Activated gamma-delta T cell (primary cell): ENCODE results near the gene GCSH.

ENCODE experiments used
- DNase-seq: peaks from one replicate; lab custom pipeline; 2025; lab: John Stamatoyannopoulos, UW

The GCSH gene

DNA sequence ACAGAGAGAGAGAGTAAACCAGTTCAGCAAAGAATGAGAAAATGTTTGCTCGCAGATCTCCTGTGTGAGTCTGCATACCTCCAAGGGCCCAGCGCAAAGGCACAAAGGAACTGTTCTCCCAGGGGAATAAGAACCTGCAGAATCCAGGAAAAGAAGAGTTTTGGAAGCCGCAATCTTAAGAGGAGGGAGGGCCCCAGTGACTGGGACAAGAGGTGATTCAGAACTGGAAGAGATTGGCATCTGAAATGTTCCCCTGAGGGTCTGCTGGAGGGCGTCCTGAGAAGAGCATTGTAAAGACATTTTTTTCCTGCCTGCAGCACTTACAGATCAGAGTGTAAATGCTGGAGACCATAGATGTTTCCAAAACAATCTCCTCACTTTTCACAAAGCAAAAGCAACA is 54.5 kb downstream of the GCSH start:
- no peak for DNase-seq

DNA sequence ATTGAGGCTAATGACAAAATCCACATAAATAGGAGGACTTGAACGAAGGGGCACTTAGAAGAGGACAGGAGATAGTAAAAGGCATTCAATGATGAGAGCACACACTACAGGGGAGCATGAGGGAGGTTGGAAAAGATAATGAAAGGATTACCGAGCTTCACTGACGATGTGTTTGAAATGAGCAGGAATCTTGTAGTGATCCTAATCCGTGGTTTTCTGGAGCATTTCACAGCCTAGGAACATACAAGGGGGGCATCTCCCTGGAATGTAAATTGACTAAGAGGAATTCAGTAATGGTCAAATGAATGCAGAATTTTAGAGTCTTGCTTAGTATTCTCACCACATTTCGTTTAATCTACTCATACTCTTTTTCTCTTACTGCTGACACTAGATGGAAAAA is 55.4 kb downstream of the GCSH start:
- DNase-seq = no peak

DNA sequence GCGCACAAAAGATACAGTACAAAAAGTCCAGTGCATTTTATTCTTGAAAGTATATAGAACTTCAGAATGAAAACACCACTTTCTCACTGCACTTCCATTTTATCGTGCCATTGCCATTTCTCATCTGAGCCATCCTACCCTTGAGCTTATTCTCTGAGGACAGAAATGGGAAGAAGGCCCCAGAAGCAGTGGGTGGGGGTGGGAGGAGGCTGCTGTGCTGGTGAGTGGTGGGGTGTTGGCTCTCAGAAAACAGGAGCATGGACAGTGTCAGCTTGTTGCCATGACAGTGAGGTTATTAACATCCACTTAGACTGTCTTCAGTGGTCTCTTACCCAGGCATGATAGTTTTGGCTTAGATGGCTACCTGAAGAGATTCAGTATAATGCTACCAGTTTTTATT is 56.1 kb downstream of the GCSH start:
- no peak for DNase-seq

DNA sequence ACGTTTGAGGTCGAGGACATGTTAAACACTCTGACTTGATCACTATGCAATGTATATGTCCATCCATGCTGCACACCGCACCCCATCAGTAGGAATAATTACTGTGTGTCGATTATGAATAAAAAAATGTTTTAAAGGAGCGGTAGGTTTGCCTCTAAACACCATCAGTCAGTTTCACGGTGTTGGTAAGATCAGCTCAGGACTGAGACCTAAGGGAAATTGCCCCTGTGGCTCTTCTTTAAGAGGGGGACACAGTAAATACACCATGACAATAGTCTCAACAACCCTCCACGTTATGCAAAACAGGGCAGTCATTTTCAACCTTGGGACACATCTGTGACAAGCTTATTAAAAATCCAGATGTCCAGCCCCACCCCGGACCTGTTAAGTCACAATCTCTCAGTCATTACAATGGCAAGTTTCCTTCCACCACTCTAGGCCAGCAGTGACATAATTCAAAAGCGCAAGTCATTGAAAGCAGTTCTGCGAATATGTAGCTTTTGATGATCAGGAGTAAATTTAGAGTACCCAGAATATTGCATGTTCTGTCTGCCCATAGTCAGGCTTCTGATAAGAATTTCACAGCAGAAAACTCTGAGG is 59.3 kb downstream of the GCSH start:
- DNase-seq = no peak

DNA sequence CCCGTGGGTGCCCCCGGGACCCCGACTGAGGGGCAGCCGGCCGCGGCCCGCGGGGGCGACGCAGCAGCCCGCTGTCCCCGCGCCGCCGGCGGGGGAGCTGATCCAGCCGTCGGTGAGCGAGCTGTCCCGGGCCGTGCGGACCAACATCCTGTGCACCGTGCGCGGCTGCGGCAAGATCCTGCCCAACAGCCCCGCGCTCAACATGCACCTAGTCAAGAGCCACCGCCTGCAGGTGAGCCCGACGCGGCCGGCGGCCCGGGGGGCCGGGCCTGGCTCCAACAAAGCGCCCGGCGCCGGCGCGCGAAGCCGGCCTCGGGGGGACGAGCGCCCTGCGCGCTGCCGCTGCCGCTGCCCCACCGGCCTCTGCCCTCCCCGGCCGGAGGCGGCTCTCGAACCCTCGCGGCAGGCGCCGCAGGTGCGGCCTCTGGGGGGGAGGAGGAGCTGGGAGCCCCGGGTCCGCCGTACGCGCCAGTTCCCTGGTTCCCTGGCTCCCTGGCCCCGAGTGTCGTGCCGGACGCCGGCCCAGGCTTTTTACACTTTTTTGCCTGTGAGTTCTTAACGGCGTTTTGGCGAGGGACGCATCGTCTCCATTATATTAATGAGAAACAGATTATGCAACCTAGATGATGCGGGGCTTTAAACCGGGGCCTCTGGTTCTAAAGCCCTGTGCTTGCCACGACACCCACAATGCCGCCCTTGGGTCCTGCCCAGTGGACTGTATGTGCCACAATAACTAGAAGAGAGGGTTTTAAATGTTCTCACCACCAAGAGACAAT is 60.0 kb downstream of the GCSH start:
- DNase-seq = peak; percentile 45

DNA sequence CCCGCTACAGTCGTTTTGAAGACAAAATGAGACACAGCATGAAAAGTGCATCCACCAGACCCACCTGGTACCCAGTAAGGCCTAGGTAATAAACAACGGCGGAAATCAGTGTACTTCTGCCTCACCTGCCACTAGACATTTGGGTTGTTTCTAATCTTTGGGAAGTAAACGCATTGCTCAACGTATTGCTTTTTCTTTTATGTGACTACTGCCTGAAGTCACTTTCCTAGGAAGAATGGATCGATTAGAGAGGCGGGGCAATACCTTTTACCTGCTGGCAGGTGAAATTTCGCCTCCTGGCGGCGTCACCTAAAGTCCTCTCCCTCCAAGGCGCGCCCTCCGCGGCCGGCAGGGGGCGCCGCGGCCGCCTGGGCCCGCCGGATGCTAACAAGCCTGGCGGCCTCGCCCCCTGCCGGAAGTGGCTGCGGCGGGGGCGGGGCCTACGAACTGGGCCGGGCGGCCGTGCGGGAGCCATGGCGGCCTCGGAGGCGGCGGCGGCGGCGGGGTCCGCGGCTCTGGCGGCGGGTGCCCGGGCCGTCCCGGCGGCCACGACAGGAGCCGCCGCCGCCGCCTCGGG is 60.7 kb downstream of the GCSH start, which contains the start of gene ATMIN:
Gene ATMIN (plus strand): TSS at position 445 of the 577 bp plus-strand sequence. CDS start 29 bp downstream, at position 474.
- DNase-seq = peak; percentile 81
